Kidney (tissue), 14 donors: Measurements from ENCODE around the gene HCFC1. TPM values are rescaled to one million over a fixed set of nuclear protein-coding genes. Genes with fewer than 3 reads are reported as not detected.

Experiments used
- DNase-seq, 5 donors: peaks; one replicate each; pipeline ENCODE4 v3.0.0-alpha.2; 2013 to 2020
- FAIRE-seq: peaks from 2 replicates; lab custom pipeline; 2012; peaks lifted over from hg19 to GRCh38; lab: Jason Lieb, UNC
- H3K27ac ChIP-seq, 2 donors: one replicate each; pipeline ENCODE4 v1.7.0; 2013; ENCODE audit warnings: low read depth in 2 of 2, low read length in 2 of 2, inconsistent platforms in 1 of 2
- H3K27me3 ChIP-seq: one replicate; pipeline ENCODE4 v1.7.1; 2013; ENCODE audit warnings: low read length, inconsistent platforms; ENCODE audit not compliant: control insufficient read depth, insufficient read depth
- H3K36me3 ChIP-seq, 3 donors: one replicate each; pipeline versions ENCODE4 v1.7.0 to v1.7.1; 2013; ENCODE audit warnings: low read length in 3 of 3, control low read depth in 1 of 3, inconsistent platforms in 1 of 3; ENCODE audit not compliant: insufficient read depth in 3 of 3, control insufficient read depth in 2 of 3
- H3K4me1 ChIP-seq, 3 donors: one replicate each; pipeline versions ENCODE4 v1.7.0 to v1.7.1; 2013; ENCODE audit warnings: low read length in 3 of 3, inconsistent platforms in 1 of 3, low read depth in 1 of 3; ENCODE audit not compliant: control insufficient read depth in 2 of 3, insufficient read depth in 2 of 3
- H3K4me3 ChIP-seq, 3 donors: one replicate each; pipeline versions ENCODE4 v1.7.0 to v1.8.1; 2013; ENCODE audit warnings: low read length in 3 of 3, control low read depth in 1 of 3, inconsistent platforms in 1 of 3
- H3K9ac ChIP-seq, 3 donors: one replicate each; pipeline versions ENCODE4 v1.7.0 to v1.7.1; 2013; ENCODE audit warnings: low read length in 3 of 3, control low read depth in 1 of 3, inconsistent platforms in 1 of 3
- H3K9me3 ChIP-seq, 3 donors: one replicate each; pipeline versions ENCODE4 v1.7.0 to v1.7.1; 2013; ENCODE audit warnings: low read length in 3 of 3, control low read depth in 1 of 3, inconsistent platforms in 1 of 3; ENCODE audit not compliant: control insufficient read depth in 2 of 3, insufficient read depth in 1 of 3
- intact Hi-C: fragments of 100-400 bp; cut with DNase I; formaldehyde crosslinking; loops from one replicate; pipeline ENCODE4 v1.11.1; 2022
- polyA plus RNA-seq: library from polyadenylated mRNA; stranded (reverse); fragments of 350-450 nt; fragmentation: Illumina TruSeq; extraction: RNeasy Lipid Tissue Mini Kit (QIAGEN cat#74804); gene quantifications from one replicate; pipeline ENCODE4 v1.2.3, GENCODE V29; 2014; ENCODE audit warnings: low read depth, low replicate concordance; ENCODE audit not compliant: insufficient read depth
- total RNA-seq: library from RNA; stranded (reverse); fragmentation: NEBNext Ultra II Directional; extraction: Animal tissue kit (Norgen Biotek cat#: 25700); gene quantifications from one replicate; pipeline ENCODE4 v1.2.1, GENCODE V29; 2021
- TF ChIP-seq, protein P1 (sequence below): IDR thresholded peaks from 3 replicates; pipeline ENCODE4 v1.5.1; 2012; ENCODE audit warnings: mild to moderate bottlenecking, moderate library complexity, borderline replicate concordance; ENCODE audit not compliant: insufficient read depth; ENCODE audit errors: extremely low read depth
- donor health status: control.
- donor health status: control.
- donor health status: control.
- donor health status: control.
- donor health status: control.
- donor health status: DM: yes; HTN: yes; CAD: no.
- donor health status: Normal renal cell carcinoma (clear cell type).

HCFC1 gene
- total and polyA plus RNA-seq, 2 donors from 2014 or later = 13.5 to 54.6 TPM

- intact Hi-C loops = no loop called here
- Histone ChIP-seq H3K9me3 (no peaks in the 10 kb centered on the region), H3K9ac (peak within 1 kb of the TSS in 1 of 3 donors; percentile 51), H3K27ac (no peak within 1 kb of the TSS), H3K4me1 (peaks cover 0 to 2% (median 0%) of the 10 kb centered on the region in 3 donors), H3K27me3 (no peaks in the 10 kb centered on the region), H3K36me3 (peaks cover 0 to 1% (median 0%) of the 10 kb centered on the region in 3 donors), H3K4me3 (peak within 1 kb of the TSS; percentile 57 to 72 (median 60))
- no peak for FAIRE-seq
- DNase-seq = peak; percentile 78 to 93 (median 83)
- TF ChIP-seq, protein P1, sequence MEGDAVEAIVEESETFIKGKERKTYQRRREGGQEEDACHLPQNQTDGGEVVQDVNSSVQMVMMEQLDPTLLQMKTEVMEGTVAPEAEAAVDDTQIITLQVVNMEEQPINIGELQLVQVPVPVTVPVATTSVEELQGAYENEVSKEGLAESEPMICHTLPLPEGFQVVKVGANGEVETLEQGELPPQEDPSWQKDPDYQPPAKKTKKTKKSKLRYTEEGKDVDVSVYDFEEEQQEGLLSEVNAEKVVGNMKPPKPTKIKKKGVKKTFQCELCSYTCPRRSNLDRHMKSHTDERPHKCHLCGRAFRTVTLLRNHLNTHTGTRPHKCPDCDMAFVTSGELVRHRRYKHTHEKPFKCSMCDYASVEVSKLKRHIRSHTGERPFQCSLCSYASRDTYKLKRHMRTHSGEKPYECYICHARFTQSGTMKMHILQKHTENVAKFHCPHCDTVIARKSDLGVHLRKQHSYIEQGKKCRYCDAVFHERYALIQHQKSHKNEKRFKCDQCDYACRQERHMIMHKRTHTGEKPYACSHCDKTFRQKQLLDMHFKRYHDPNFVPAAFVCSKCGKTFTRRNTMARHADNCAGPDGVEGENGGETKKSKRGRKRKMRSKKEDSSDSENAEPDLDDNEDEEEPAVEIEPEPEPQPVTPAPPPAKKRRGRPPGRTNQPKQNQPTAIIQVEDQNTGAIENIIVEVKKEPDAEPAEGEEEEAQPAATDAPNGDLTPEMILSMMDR = no peak
Measured at GRCh38 chrX:153934762-153935325, 36.8 kb downstream of the HCFC1 start, which contains the start of gene NAA10. Gene NAA10, minus strand, starts transcription at chrX:153935037. Its CDS starts 133 bp downstream, at chrX:153934904.

DNA sequence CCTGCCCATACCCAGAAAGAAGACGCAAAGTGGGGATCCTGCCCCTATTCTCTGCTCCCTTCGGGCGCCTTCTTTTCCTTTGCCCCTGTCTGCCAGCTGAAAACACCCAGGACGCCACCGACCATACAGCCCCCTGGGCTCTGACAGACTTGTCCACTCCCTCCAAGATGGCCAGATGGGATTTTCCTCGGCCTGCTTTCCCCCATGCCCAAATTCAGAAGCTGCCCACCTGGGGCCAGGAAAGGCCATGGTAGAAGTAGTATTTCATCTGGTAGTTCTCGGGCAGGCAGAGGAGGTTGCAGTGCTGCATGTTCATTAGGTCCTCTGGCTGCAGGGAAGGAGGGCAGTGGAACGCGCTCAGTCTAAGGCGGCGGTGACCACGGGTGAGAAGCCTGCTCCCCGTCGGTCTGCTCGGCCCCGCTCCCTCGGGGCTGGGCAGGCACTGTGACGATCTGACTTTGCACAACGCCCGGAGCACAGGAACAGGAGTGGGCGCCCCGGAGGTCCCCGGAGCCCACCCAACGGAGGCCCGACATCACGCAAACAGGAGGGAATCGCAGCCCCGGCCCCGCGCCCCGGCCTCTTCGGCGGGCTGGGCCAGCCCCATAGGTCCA, 37.4 kb downstream of the HCFC1 start:
- Histone ChIP-seq H3K9ac (peak overlapping the region in 1 of 3 donors; percentile 51), H3K9me3 (no peaks in the 10 kb centered on the region), H3K36me3 (peaks cover 0 to 2% (median 0%) of the 10 kb centered on the region in 3 donors), H3K4me1 (peaks cover 0 to 4% (median under 1%) of the 10 kb centered on the region in 3 donors), H3K27ac (no peak overlapping the region), H3K27me3 (no peaks in the 10 kb centered on the region), H3K4me3 (peak overlapping the region; percentile 57 to 72 (median 60))
- intact Hi-C loops = no loop called here
- TF ChIP-seq, protein P1 = no peak
- DNase-seq (peak in 1 of 5 donors; percentile 75), FAIRE-seq (no peak)

- Histone ChIP-seq H3K27me3 (no peaks in the 10 kb centered on the region), H3K4me1 (peaks cover 0 to 5% (median 5%) of the 10 kb centered on the region in 3 donors), H3K4me3 (peak overlapping the region in 2 of 3 donors; percentile 60 to 72), H3K27ac (no peak overlapping the region), H3K9ac (peak overlapping the region in 1 of 3 donors; percentile 51), H3K36me3 (peaks cover 0 to 2% (median 0%) of the 10 kb centered on the region in 3 donors), H3K9me3 (no peaks in the 10 kb centered on the region)
- DNase-seq (no peak), FAIRE-seq (no peak)
- TF ChIP-seq, protein P1 = no peak
- intact Hi-C loops = no loop called here
Measured at GRCh38 chrX:153933748-153934147, 37.9 kb downstream of the HCFC1 start.
